B cell (primary cell): ENCODE data around the gene AMELX.

ENCODE experiments used
- EZH2 ChIP-seq: IDR thresholded peaks from 2 replicates; pipeline ENCODE4 v1.6.1; 2012; ENCODE audit warnings: borderline replicate concordance, low read depth, mild to moderate bottlenecking, moderate library complexity, low read length; ENCODE audit not compliant: insufficient read depth, poor library complexity, severe bottlenecking
- TF ChIP-seq, protein P1 (sequence below): fragments of 200-600 bp; IDR thresholded peaks from one replicate; pipeline ENCODE4 v1.8.0; 2022; ENCODE audit warnings: antibody characterized with exemption, mild to moderate bottlenecking

DNA sequence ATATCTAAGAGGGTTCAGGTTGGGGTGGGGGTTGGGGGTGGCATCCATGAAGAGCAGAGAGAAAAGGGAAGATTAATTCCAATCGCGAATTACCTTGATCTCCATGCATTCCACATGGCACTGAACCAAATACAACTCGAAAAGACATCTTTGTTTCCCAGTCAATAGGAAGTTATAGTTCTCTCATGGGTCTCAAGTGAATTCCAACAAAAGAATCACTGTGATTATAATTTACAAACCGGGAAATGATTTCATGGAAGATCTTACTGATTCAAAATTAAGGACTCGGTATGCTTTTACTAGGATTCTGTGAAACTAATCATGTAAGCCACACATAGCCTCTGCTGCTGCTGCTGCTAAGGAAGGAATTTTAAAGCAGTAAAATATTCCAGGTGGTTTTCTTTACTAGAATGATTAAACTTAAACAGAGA lies 26.6 kb upstream of the AMELX start:
- TF ChIP-seq, protein P1, sequence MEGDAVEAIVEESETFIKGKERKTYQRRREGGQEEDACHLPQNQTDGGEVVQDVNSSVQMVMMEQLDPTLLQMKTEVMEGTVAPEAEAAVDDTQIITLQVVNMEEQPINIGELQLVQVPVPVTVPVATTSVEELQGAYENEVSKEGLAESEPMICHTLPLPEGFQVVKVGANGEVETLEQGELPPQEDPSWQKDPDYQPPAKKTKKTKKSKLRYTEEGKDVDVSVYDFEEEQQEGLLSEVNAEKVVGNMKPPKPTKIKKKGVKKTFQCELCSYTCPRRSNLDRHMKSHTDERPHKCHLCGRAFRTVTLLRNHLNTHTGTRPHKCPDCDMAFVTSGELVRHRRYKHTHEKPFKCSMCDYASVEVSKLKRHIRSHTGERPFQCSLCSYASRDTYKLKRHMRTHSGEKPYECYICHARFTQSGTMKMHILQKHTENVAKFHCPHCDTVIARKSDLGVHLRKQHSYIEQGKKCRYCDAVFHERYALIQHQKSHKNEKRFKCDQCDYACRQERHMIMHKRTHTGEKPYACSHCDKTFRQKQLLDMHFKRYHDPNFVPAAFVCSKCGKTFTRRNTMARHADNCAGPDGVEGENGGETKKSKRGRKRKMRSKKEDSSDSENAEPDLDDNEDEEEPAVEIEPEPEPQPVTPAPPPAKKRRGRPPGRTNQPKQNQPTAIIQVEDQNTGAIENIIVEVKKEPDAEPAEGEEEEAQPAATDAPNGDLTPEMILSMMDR, result no peak
- TF ChIP-seq EZH2, result no peak
